ACHN (cell line): ENCODE results near the gene H1-8.

ENCODE experiments used
- DNase-seq: peaks from one replicate; pipeline ENCODE4 v3.0.0-alpha.2; 2015
- in situ Hi-C: cut with HindIII; loops from 2 replicates; pipeline ENCODE4 v1.10.0; 2017; ENCODE audit warnings: low sequenced_read_pairs, low pct_ligation_motif_present, low pct_unique_long_range_greater_than_20kb

H1-8 gene

GRCh38 chr3:129581623-129582022, 38.6 kb downstream of the H1-8 start:
- no peak for DNase-seq
- in situ Hi-C loops: no loop called here

GRCh38 chr3:129582799-129583198, 39.8 kb downstream of the H1-8 start:
- no peak for DNase-seq
- in situ Hi-C loops: no loop called here

- in situ Hi-C loops: no loop called here
- DNase-seq: no peak
These were observed 40.3 kb downstream of the H1-8 start for GRCh38 chr3:129583289-129583688.

GRCh38 chr3:129584631-129585030, 41.7 kb downstream of the H1-8 start:
- in situ Hi-C loops: no loop called here
- no peak for DNase-seq

GRCh38 chr3:129585949-129586657, 43.1 kb downstream of the H1-8 start:
- no peak for DNase-seq
- in situ Hi-C loops: no loop called here

- no peak for DNase-seq
- in situ Hi-C loops: no loop called here
These were observed 43.9 kb downstream of the H1-8 start for GRCh38 chr3:129586746-129587430.

GRCh38 chr3:129587566-129588210, 44.7 kb downstream of the H1-8 start:
- no peak for DNase-seq
- in situ Hi-C loops: no loop called here

GRCh38 chr3:129590215-129590614, 47.2 kb downstream of the H1-8 start:
- in situ Hi-C loops: no loop called here
- DNase-seq: no peak

- no peak for DNase-seq
- in situ Hi-C loops: no loop called here
These were observed 49.0 kb downstream of the H1-8 start for GRCh38 chr3:129591932-129592331.

GRCh38 chr3:129592381-129593131, 49.6 kb downstream of the H1-8 start:
- DNase-seq: no peak
- in situ Hi-C loops: no loop called here

GRCh38 chr3:129593230-129593594, 50.2 kb downstream of the H1-8 start:
- in situ Hi-C loops: no loop called here

GRCh38 chr3:129593595-129594339, 50.8 kb downstream of the H1-8 start:
- DNase-seq: no peak
- in situ Hi-C loops: no loop called here

More at GRCh38 chr3:129593230-129593594, 50.2 kb downstream of the H1-8 start:
- no peak for DNase-seq

- no peak for DNase-seq
- in situ Hi-C loops: no loop called here
These were observed 51.4 kb downstream of the H1-8 start for GRCh38 chr3:129594409-129594808.

- DNase-seq: no peak
- in situ Hi-C loops: no loop called here
These were observed 52.0 kb downstream of the H1-8 start for GRCh38 chr3:129594907-129595390.

GRCh38 chr3:129595544-129596193, 52.7 kb downstream of the H1-8 start:
- in situ Hi-C loops: no loop called here
- DNase-seq: no peak

GRCh38 chr3:129596194-129597086, 53.5 kb downstream of the H1-8 start:
- in situ Hi-C loops: no loop called here
- DNase-seq: no peak
